ENCODE results near the gene SLC1A7.

Gene SLC1A7

DNA sequence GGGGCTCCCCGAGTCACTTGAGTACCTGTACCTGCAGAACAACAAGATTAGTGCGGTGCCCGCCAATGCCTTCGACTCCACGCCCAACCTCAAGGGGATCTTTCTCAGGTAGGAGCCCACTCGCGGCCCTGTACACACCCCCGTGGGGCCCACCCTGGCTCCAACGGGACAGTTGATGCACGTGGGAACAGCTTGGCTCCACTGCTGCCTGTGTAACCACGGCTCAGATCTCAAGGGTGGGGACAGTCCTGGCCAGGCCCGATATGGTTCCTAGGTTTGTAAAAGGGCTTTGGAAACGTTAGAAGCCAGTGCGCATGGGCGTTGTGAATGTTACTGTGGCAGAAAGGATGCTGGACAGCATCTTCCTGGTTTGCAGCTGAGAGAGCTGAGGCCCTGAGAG lies 61.7 kb downstream of the SLC1A7 start:
- no peak overlapping the region for H3K4me3 ChIP-seq (ENCODE audit: low read length)
- no peak overlapping the region for H3K9ac ChIP-seq (ENCODE audit: low read depth, low read length)
- no peak overlapping the region for H3K27ac ChIP-seq (ENCODE audit: low read depth, low read length)
- H3K36me3 ChIP-seq (ENCODE audit: insufficient read depth, low read length), result no peaks in the 10 kb centered on the region
- H3K27me3 ChIP-seq (ENCODE audit: insufficient read depth, low read length), result no peaks in the 10 kb centered on the region
- H3K9me3 ChIP-seq (ENCODE audit: insufficient read depth, low read depth, low read length), result no peaks in the 10 kb centered on the region
- 91% methylated on average over 15 of the region's 15 CpGs for WGBS
- peaks cover 10% of the 10 kb centered on the region for H3K4me1 ChIP-seq (ENCODE audit: insufficient read depth, low read length)

DNA sequence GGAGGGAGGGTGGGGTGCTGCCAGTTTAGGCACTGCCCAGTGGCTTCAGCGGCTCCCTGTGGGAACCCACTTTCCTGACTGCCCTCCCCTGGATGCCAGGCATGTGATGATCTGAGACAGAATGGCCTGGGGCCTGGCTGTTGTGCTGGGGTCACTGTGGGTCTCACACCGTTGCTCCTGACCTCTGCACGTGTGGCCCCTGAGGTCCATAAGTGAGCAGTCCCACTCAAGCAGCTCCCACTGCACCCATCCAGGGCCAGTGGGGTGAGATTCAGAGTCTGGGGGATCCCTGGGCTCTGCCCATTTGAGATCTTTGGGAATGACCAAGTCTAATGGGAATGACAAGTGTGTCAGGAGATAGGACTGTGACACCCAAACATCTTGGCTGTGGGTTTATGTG lies 62.4 kb downstream of the SLC1A7 start:
- Histone ChIP-seq H3K36me3 (ENCODE audit: insufficient read depth, low read length) (no peaks in the 10 kb centered on the region), H3K9ac (ENCODE audit: low read depth, low read length) (no peak overlapping the region), H3K9me3 (ENCODE audit: insufficient read depth, low read depth, low read length) (no peaks in the 10 kb centered on the region), H3K4me1 (ENCODE audit: insufficient read depth, low read length) (peaks cover 10% of the 10 kb centered on the region), H3K4me3 (ENCODE audit: low read length) (no peak overlapping the region), H3K27ac (ENCODE audit: low read depth, low read length) (no peak overlapping the region), H3K27me3 (ENCODE audit: insufficient read depth, low read length) (no peaks in the 10 kb centered on the region)
- WGBS, result 60% methylated on average over 3 of the region's 3 CpGs

DNA sequence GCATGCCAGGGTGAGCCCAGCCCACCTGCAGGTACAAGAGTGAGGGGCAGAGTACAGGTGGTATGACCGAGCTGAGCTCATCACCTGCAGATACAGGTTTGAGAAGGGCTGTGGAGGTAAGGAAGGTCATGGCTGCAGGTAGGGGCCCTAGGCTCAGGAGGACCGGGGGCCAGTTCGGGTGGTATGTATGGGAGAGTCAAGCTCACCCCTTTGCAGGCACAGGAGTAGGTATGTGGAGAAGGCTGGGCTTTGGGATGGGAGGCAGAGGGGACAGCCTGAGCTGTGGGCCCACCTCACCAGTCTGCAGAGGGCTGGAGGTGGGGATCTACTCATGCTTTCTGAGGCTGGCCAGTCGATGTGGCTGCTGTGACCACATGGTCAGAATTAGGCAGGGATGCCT lies 63.2 kb downstream of the SLC1A7 start:
- Histone ChIP-seq H3K9ac (ENCODE audit: low read depth, low read length) (no peak overlapping the region), H3K4me3 (ENCODE audit: low read length) (no peak overlapping the region), H3K9me3 (ENCODE audit: insufficient read depth, low read depth, low read length) (no peaks in the 10 kb centered on the region), H3K27me3 (ENCODE audit: insufficient read depth, low read length) (no peaks in the 10 kb centered on the region), H3K36me3 (ENCODE audit: insufficient read depth, low read length) (no peaks in the 10 kb centered on the region), H3K27ac (ENCODE audit: low read depth, low read length) (no peak overlapping the region), H3K4me1 (ENCODE audit: insufficient read depth, low read length) (peaks cover 10% of the 10 kb centered on the region)
- WGBS, result 86% methylated on average over 4 of the region's 4 CpGs

DNA sequence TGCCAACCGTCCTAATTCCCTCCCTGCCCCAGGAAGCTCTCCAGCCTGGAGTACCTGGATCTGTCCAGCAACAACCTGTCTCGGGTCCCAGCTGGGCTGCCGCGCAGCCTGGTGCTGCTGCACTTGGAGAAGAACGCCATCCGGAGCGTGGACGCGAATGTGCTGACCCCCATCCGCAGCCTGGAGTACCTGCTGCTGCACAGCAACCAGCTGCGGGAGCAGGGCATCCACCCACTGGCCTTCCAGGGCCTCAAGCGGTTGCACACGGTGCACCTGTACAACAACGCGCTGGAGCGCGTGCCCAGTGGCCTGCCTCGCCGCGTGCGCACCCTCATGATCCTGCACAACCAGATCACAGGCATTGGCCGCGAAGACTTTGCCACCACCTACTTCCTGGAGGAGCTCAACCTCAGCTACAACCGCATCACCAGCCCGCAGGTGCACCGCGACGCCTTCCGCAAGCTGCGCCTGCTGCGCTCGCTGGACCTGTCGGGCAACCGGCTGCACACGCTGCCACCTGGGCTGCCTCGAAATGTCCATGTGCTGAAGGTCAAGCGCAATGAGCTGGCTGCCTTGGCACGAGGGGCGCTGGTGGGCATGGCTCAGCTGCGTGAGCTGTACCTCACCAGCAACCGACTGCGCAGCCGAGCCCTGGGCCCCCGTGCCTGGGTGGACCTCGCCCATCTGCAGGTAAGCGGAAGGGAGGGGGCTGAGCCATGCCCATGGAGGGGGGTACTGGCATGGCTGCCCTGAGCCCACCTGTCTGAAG lies 63.9 kb downstream of the SLC1A7 start:
- no peaks in the 10 kb centered on the region for H3K36me3 ChIP-seq (ENCODE audit: insufficient read depth, low read length)
- H3K9me3 ChIP-seq (ENCODE audit: insufficient read depth, low read depth, low read length), result no peaks in the 10 kb centered on the region
- peaks cover 10% of the 10 kb centered on the region for H3K4me1 ChIP-seq (ENCODE audit: insufficient read depth, low read length)
- H3K27ac ChIP-seq (ENCODE audit: low read depth, low read length), result no peak overlapping the region
- no peak overlapping the region for H3K4me3 ChIP-seq (ENCODE audit: low read length)
- 94% methylated on average over 46 of the region's 46 CpGs for WGBS
- no peak overlapping the region for H3K9ac ChIP-seq (ENCODE audit: low read depth, low read length)
- no peaks in the 10 kb centered on the region for H3K27me3 ChIP-seq (ENCODE audit: insufficient read depth, low read length)

DNA sequence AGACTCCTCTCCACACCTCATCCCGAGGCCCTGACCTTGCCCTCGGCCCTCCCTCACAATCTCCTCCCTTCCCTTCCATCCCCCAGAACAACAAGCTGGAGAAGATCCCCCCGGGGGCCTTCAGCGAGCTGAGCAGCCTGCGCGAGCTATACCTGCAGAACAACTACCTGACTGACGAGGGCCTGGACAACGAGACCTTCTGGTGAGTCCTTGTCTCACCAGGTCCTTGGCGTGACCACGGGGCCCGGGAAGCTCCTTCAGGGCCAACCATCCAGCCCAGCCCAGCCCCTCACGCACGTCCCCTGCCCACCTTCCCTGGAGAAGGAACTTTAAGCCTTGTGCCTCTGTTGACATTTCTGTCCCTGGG lies 64.9 kb downstream of the SLC1A7 start:
- Histone ChIP-seq H3K27ac (ENCODE audit: low read depth, low read length) (no peak overlapping the region), H3K9ac (ENCODE audit: low read depth, low read length) (no peak overlapping the region), H3K9me3 (ENCODE audit: insufficient read depth, low read depth, low read length) (no peaks in the 10 kb centered on the region), H3K36me3 (ENCODE audit: insufficient read depth, low read length) (no peaks in the 10 kb centered on the region), H3K27me3 (ENCODE audit: insufficient read depth, low read length) (no peaks in the 10 kb centered on the region), H3K4me1 (ENCODE audit: insufficient read depth, low read length) (peaks cover 9% of the 10 kb centered on the region), H3K4me3 (ENCODE audit: low read length) (no peak overlapping the region)
- WGBS, result 95% methylated on average over 13 of the region's 13 CpGs

DNA sequence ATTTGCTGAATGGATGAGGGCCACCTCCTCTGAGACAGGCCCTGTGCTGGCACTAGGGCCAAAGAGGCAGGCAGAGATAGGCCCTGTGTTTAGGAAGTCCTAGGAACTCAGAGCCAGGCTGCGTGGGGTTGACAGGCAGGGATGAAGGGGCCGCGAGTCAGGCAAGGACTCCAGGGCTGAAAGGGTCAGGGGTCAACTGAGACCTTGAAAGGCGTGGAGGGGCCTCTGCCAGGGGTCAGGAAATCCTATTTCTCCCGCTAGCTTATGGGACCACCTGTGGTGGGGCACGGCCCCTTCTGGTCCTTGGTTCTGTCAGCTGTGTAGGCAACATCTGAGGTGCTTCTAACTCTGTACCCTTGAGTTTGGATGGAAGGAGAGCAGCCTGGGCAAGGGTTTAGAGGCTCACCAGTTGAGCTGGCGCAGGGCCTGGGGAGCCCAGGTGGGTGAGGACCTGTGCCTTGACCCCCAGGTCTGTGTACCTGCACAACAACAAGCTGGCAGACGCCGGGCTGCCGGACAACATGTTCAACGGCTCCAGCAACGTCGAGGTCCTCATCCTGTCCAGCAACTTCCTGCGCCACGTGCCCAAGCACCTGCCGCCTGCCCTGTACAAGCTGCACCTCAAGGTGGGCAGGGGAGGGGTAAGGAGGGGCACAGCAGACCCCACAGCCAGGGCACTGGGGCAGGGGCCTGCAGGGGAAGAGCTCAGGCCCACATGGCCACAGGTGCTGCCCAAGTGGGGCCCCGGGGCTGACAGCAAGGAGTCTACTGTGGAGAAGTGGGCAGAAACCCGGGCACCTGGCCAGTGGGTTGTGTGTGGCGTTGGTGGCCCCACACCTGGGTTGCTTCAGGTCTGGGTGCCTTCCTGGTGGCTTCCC lies 65.5 kb downstream of the SLC1A7 start:
- H3K4me3 ChIP-seq (ENCODE audit: low read length), result no peak overlapping the region
- no peak overlapping the region for H3K27ac ChIP-seq (ENCODE audit: low read depth, low read length)
- H3K4me1 ChIP-seq (ENCODE audit: insufficient read depth, low read length), result 0 out of 2 replicates have a peak, but pooled peaks cover 3% of the 10 kb centered on the region
- no peaks in the 10 kb centered on the region for H3K9me3 ChIP-seq (ENCODE audit: insufficient read depth, low read depth, low read length)
- H3K27me3 ChIP-seq (ENCODE audit: insufficient read depth, low read length), result no peaks in the 10 kb centered on the region
- WGBS, result 92% methylated on average over 19 of the region's 19 CpGs
- H3K36me3 ChIP-seq (ENCODE audit: insufficient read depth, low read length), result no peaks in the 10 kb centered on the region
- H3K9ac ChIP-seq (ENCODE audit: low read depth, low read length), result no peak overlapping the region

DNA sequence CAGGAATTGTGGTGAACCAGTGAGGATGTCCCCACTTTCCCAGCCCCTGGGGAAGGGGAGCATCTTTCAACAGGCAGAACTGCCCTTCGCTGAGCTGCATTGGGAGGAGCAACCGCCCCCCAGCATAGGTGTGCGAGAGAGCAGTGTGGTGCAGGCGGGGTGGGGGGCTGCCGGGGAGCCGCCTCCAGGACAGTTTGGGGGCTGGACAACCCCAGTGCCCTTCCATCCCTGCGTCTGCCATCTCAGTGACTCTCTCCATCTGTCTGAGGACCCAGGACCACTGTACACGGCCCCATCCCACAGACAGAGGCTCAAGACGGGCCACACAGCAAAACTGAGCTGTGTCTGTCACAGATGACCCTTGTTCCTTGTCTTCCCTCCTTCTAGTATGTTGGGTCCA lies 66.3 kb downstream of the SLC1A7 start:
- WGBS, result 92% methylated on average over 9 of the region's 9 CpGs
- Histone ChIP-seq H3K36me3 (ENCODE audit: insufficient read depth, low read length) (no peaks in the 10 kb centered on the region), H3K4me1 (ENCODE audit: insufficient read depth, low read length) (no peaks in the 10 kb centered on the region), H3K9ac (ENCODE audit: low read depth, low read length) (no peak overlapping the region), H3K27me3 (ENCODE audit: insufficient read depth, low read length) (no peaks in the 10 kb centered on the region), H3K9me3 (ENCODE audit: insufficient read depth, low read depth, low read length) (no peaks in the 10 kb centered on the region), H3K4me3 (ENCODE audit: low read length) (no peak overlapping the region), H3K27ac (ENCODE audit: low read depth, low read length) (no peak overlapping the region)

DNA sequence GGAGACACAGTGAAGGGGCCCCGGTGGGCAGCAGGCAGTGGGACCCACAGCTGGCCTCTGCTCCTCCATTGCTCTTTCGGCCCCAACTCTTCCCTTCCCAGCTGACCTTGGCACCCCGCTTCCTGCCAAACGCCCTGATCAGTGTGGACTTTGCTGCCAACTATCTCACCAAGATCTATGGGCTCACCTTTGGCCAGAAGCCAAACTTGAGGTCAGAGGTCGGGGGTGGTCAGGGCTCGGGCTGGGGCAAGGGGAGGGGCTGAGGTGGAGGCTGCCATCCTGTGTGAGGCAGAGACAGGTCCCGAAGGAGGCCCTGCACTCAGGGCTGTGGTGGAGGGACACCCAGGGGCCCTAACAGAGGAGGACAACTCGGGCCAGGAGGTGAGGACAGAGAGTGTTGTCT lies 66.7 kb downstream of the SLC1A7 start:
- Histone ChIP-seq H3K4me1 (ENCODE audit: insufficient read depth, low read length) (no peaks in the 10 kb centered on the region), H3K27ac (ENCODE audit: low read depth, low read length) (no peak overlapping the region), H3K27me3 (ENCODE audit: insufficient read depth, low read length) (no peaks in the 10 kb centered on the region), H3K36me3 (ENCODE audit: insufficient read depth, low read length) (no peaks in the 10 kb centered on the region), H3K4me3 (ENCODE audit: low read length) (no peak overlapping the region), H3K9me3 (ENCODE audit: insufficient read depth, low read depth, low read length) (no peaks in the 10 kb centered on the region), H3K9ac (ENCODE audit: low read depth, low read length) (no peak overlapping the region)
- WGBS, result 94% methylated on average over 8 of the region's 8 CpGs

DNA sequence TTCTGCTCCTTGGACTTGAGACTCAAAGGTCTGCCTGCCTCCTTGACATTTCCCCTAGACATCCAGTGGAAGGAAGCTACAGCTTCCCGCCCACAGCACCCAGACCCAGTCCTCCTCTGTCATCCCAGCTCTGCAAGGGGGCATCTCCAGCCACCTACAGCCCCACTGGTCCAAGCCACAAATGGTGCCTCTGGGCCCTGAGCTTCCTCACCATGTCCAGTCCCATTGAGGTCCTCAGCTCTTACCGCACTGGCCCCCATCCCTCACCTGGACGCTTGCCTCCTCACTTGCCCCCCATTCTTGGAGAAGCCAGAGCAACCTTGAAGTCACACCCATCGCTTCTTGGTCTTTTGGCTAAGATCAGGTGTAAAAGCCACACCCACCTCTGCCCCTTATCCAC lies 67.2 kb downstream of the SLC1A7 start:
- H3K4me3 ChIP-seq (ENCODE audit: low read length), result no peak overlapping the region
- no peaks in the 10 kb centered on the region for H3K36me3 ChIP-seq (ENCODE audit: insufficient read depth, low read length)
- no peak overlapping the region for H3K27ac ChIP-seq (ENCODE audit: low read depth, low read length)
- no peaks in the 10 kb centered on the region for H3K4me1 ChIP-seq (ENCODE audit: insufficient read depth, low read length)
- no peaks in the 10 kb centered on the region for H3K9me3 ChIP-seq (ENCODE audit: insufficient read depth, low read depth, low read length)
- no peak overlapping the region for H3K9ac ChIP-seq (ENCODE audit: low read depth, low read length)
- 94% methylated on average over 4 of the region's 4 CpGs for WGBS
- H3K27me3 ChIP-seq (ENCODE audit: insufficient read depth, low read length), result no peaks in the 10 kb centered on the region

DNA sequence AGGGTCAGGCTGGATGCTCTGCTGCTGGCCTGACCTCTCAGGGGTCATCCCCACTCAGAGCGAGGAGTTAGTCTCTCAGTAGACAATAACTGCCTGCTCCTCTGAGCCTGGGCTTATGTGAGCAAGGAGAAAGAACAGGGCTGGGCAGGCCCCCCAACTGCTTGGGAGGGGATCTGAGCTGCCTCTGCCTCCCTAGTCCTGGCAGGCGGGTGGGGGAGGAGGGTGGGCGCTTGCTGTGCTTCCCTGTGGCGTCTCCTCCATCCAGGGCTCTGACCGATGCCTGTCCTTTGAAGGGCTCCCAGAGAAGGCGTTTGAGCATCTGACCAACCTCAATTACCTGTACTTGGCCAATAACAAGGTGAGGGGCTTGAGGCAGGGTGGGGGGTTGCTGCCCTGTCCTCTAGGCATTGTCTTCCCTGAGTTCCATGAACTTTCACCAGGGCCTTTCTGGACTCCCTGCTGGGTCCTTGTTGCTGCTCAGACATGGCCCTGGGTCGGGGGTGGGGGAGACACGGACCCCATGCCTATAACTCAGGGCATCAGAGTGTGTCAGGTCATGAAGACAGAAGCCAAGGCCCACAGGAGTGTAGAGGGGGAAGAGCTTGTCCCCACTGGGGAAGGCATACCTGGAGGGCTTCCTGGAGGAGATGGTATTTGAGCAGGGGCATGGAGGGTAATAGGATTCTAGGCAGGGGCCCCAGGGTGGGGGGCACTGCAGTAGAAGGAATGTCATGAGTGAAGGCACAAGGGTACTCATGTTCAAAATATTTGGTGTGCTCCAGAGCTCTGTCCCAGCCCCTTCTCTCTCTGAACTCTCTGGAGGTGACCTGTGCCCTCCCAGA lies 67.9 kb downstream of the SLC1A7 start:
- H3K9ac ChIP-seq (ENCODE audit: low read depth, low read length), result no peak overlapping the region
- H3K27me3 ChIP-seq (ENCODE audit: insufficient read depth, low read length), result no peaks in the 10 kb centered on the region
- H3K4me1 ChIP-seq (ENCODE audit: insufficient read depth, low read length), result no peaks in the 10 kb centered on the region
- no peak overlapping the region for H3K27ac ChIP-seq (ENCODE audit: low read depth, low read length)
- H3K9me3 ChIP-seq (ENCODE audit: insufficient read depth, low read depth, low read length), result no peaks in the 10 kb centered on the region
- H3K36me3 ChIP-seq (ENCODE audit: insufficient read depth, low read length), result no peaks in the 10 kb centered on the region
- WGBS, result 91% methylated on average over 8 of the region's 8 CpGs
- H3K4me3 ChIP-seq (ENCODE audit: low read length), result no peak overlapping the region

DNA sequence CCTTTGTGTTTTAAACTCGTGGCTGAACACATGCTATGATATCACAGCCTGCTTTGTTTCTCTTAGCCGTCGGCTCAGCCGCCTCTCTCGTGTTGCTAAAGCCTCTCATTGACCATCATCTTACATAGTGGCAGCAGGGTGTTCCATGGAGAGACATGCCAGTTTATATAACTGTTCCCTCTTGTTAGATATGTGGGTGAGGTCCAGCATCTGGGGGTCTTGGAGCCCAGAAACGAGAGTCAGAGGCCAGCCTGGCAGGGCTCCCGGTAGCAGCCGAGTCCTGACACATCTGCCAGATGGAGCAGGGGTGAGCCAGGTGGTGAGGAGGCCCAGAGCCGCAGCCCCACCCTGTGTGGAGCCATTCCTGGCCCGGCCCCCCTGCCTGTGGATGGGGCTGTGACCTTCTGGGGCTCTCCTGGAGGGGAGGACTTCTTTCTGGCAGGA lies 68.5 kb downstream of the SLC1A7 start:
- no peaks in the 10 kb centered on the region for H3K4me1 ChIP-seq (ENCODE audit: insufficient read depth, low read length)
- 90% methylated on average over 10 of the region's 10 CpGs for WGBS
- no peak overlapping the region for H3K9ac ChIP-seq (ENCODE audit: low read depth, low read length)
- H3K27ac ChIP-seq (ENCODE audit: low read depth, low read length), result no peak overlapping the region
- no peaks in the 10 kb centered on the region for H3K9me3 ChIP-seq (ENCODE audit: insufficient read depth, low read depth, low read length)
- no peaks in the 10 kb centered on the region for H3K27me3 ChIP-seq (ENCODE audit: insufficient read depth, low read length)
- H3K4me3 ChIP-seq (ENCODE audit: low read length), result no peak overlapping the region
- H3K36me3 ChIP-seq (ENCODE audit: insufficient read depth, low read length), result no peaks in the 10 kb centered on the region

Data from HUES64 (cell line).